CD4-positive, alpha-beta T cell treated with Interleukin-12 subunit alpha and Interleukin-12 subunit beta, for 1 hour (primary cell): ENCODE results near the gene UBD.

ENCODE experiments used
- DNase-seq: peaks from one replicate; pipeline ENCODE4 v3.0.0-alpha.2; 2020

The UBD gene

DNA sequence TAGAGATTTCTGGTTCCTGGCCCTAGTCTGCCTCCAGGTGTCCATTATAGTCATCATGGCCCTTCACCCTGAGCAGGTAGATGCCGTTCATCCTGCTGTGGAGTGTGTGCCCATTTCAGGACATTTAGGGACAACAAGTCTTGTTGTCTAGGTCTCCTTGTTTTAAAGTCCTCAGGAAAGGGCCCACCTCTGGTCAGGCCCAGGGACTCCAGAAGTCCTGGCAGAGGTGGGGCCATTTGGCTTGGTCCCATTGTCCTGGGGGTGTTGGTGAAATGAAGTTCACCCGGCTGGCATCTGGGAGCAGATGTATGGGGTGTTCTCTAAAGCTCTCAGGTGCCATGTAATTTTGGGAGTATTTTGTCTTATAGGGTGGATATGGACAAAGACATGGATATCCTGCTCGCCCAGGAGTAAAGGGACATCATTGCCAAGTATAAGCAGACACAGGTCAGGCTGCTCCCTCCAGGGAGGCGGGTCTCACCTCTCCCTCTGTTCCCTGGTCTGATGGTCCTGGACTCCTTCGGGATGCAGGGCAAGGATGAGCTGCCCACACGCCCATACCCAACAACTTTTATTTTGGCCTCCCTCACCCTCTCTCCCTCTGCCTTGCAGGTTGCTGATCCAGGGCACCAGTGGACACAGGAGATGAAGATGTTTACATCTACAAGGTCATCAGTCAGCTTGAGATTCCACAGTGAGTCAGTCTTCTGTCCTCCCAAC is 40.1 kb downstream of the UBD start:
- no peak for DNase-seq

DNA sequence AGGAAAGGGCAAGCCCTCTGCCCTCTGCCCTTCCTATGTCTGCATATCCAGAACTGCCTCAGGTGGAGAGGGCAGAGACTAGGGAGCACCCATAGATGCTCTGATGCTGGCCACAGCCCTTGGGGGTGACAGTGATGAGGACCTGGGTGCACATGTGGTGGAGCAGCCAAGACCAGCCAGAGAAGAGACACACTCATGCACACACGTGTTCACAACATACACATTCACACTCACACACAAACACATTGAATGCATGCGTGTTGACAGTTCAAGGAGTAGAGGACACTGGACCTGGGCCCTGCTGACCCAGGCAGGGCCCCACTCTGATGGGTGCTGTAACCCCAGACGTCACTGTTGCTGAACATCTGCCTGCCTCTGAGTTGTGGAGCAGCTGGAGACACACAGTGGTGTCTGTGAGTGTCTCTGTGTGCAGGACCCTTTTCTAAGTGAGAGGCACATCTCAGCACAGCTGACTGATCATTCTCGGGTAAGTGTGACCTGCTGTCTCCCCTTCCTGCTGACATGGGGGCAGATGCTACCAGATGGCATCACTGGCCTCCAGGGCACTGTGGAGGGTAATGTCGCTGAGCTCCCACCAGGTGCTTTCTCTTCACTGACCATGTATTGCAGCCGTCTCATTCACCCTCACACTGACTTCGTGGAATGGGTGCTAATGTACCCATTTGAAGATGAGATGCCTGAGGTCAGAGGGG is 41.6 kb downstream of the UBD start:
- no peak for DNase-seq

DNA sequence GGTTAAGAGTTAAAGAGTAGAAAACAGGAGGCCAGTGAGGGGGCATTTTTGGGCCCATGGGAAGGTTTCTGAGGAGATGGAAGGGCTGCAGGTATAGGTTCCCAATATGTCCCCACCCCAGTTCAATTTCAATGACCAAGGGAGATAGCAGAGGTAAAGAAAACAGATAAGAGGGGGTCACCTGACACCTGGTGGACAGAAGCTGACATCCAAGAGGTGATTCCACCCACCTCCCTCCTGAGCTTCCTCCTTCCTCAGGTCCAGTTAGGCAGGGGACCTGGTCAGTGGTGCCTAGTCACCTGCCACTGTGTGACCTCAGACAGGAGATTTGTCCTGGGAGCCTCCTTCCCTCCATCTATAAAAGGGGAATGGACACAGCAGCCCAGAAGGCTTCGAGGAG is 42.3 kb downstream of the UBD start:
- no peak for DNase-seq

DNA sequence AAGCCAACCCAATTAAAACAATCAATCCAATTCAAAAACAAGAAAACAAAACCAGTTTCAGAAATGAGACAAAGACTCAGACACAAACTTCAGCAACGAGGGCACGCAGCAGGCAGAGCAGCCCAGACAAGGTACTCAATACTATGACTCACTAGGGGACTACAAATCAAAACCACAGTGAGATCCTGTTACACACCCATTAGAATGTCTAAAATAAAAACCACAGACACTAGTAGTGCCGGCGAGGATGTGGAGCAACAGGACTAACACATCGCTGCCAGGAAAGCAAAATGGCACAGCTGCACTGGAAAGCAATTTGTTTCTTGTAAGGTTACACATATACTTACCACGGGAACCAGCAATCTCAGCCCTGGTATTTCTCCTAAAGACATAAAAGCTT is 43.4 kb downstream of the UBD start:
- peak; percentile 27 for DNase-seq

DNA sequence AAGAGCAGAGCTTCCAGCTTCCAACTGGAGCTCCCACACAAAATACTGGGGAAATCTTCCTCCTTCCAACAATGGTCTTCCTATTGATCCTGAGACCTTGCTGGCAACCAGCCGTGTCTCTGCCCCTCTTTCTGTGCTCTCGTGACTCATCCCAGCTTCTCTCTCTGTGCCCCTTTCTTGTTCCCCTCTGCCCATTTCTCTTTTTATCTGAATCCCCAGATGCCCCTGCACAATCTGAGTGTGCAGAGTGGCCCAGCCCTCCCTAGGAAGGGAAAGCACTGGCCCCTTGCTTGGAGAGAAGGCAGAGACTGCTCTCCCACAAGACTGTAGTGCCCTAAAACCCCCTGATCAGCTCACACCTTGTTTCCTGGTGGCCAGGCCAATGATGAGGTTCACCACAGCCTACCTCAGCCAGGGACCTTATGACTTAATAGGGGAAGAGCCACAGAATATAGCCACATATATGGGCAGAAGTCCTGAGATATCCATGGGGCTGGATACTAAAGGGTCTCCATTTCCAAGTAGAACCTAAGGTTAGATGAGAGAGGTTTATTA is 48.7 kb downstream of the UBD start:
- no peak for DNase-seq

DNA sequence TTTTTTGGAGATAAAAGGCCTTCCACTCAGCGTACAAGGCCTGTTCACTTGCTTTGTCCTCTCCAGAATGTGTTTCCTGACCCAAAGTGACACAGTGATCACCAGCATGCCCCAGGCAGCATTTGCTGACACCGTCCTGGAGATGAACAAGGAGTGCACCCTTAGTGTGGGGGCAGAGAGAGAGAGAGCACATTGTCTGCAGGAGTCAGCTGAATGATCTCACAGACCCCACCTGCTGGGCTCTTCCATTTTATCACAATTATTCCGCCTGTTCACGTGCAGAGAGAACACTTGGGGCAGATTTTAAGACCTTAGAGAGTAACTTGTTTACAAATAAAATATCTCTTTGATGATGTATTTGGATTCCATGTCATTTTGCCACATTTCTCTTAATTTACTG is 49.3 kb downstream of the UBD start:
- DNase-seq: no peak

DNA sequence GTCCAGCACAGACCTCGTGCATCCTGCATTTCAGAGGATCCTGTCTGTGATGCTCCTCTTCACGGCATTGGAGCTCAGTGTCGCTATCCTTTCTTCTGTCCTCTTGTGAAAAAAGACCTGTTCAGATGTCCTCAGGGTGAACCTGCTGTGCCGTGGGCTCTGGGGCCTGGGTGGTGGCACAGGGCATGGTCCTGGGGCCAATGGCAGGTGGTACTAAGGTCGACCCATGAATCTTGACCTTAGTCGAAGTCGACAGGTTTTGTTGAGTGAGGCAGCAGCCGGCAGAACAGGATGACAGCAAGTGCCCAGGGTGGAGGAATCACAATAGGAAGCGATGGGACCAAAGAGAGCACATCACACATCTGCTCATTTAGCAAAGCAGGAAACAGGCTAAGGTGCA is 49.8 kb downstream of the UBD start:
- no peak for DNase-seq

DNA sequence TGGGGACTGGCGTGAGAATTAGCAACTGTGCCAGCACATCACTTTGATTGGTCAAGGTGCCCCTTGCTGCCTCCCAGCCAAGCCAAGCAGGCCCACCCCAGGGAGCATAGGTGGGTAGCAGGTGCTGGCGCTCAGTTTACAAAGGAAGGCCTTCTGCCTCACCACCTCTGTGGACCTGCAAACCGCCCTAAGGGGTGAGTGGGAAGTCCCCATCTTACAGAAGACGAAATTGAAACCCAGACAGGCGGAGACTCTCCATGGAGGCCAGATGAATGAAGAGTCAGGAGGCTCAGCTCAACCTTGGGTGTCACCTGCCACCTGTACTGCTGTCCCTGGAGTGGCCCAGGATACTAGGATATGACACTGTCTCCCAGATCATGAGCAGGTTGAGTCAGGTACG is 50.3 kb downstream of the UBD start:
- no peak for DNase-seq

DNA sequence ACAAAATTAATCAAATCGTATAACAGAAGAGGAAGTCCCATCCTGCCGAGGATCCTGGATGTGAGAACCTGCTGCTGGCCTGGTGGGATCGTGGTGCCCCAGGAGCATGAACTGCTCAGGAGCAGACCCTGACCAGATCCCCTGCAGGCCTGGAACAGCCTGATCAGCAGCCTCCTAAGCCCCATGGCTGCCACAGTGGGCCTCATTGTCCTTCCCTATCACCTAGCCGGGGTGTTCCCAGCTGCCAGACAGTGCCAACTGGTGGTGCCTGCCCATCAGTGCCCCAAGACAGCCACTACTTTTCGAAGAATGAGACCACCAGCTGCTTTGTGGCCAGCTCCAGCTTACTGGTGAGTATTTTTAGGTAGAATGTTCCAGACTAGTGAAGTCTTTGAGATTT is 52.2 kb downstream of the UBD start:
- no peak for DNase-seq

DNA sequence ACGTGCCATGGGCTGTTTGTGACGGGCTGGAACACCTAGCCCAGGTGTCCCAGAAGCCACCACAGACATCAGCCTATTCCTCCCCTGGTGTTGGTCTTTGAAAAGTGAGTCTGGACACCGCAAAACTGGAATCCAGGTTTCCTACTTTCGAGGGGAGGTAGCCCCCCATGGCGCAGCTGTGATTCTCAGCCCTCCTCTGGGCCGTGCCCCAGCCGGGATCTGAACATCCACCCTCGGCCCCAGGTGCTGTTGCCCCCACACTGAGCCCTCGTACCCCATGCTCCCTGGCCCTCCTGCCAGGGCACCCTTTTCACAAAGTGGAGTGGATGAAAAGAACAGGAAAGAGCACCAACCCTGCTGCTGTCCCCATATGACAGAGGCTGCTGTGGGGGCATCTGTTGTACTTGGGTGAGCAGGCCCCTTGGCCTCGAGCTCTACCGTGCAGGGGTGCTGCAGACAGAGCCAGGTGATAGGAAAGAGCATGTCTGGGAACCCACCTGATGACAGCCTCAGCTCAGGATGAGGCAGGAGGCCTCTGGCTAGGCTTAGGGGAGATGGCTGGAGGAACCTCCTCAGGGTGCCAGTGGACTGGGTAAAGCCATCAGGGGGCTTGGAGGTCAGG is 53.0 kb downstream of the UBD start:
- no peak for DNase-seq

DNA sequence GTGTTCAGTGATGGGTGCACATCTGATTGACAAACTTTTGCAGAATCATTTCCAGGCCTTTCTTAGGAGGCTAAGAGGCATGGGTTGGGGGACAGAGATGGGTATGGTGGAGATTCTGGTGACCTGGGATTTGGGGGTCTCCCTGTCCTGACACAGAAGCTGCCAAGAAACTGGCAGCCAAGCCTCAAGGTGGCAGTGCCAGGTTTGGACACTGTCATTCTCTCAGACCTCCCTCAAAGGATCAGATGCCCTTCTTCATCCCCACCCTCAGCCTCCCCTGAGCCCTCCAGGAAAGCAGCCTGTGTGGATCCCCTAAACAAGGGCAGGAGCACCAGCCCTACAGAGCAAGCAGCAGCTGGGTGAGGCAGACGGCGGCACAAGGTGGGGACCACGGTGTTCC is 53.7 kb downstream of the UBD start:
- DNase-seq: no peak
